Erythroblast (primary cell): Measurements from ENCODE around the gene GRB7.

Experiments
- GATA1 ChIP-seq: IDR thresholded peaks from 2 replicates; pipeline ENCODE4 v1.6.1; 2011; ENCODE audit warnings: low read depth, mild to moderate bottlenecking, control low read depth, low read length, moderate library complexity
- POLR2A ChIP-seq: IDR thresholded peaks from 2 replicates; pipeline ENCODE4 v1.6.1; 2011; ENCODE audit warnings: mild to moderate bottlenecking, low read length

GRCh38 chr17:39738983-39739884 lies 1.5 kb downstream of the GRB7 start:
- TF ChIP-seq POLR2A, result no peak
- TF ChIP-seq GATA1, result no peak
